Measurements from ENCODE around the gene BEAN1. TPM values are rescaled to one million over a fixed set of nuclear protein-coding genes. Genes with fewer than 3 reads are reported as not detected.

The BEAN1 gene
- total RNA-seq, 1 experiment from 2014 or later = 0.03 TPM

DNA sequence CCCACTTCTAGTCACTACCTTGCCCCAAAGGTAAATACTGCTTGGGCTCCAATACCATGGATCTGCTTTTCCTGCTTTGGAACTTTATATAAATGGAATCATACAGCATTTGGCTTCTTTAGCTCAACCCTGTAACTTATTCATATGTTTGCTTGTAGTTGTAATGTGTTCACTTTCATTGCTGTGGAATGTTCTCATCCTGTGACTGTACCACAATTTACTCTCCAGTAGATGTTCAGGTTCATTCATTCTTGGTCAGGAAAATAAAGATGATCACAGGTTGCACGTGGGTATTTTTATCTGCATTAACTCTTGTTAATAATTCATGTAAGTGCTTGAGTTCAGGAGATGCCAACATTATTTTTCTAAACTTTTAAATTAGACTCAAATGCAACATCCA is 6.7 kb upstream of the BEAN1 start:
- Histone ChIP-seq H3K27me3 (ENCODE audit: control insufficient read depth, insufficient read depth, low read length) (peaks cover 23% of the 10 kb centered on the region), H3K4me3 (ENCODE audit: insufficient read depth, low read depth, low read length) (no peak overlapping the region), H3K36me3 (replicated peaks; ENCODE audit: control insufficient read depth, insufficient read depth, low read length) (no peaks in the 10 kb centered on the region)
- no peak for DNase-seq

DNA sequence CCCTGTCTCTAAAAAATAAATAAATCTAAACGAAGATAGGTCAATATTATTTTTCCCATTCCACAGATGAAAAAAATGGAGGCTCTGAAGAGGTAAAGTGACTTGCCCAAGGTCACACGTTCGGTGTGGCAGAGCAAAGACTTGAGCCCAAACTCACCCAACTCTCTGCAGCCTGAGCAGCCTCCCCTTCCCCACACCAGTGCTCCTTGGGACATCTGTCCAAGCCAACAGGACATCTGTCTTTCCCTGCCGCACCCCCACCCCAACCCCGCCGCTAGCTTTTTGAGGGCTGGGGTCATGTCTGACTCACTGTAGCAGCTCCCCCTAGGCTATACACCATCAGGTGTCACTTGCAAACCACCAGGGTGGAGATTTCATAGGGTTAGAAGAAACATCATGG is 5.2 kb upstream of the BEAN1 start:
- Histone ChIP-seq H3K27me3 (ENCODE audit: control insufficient read depth, insufficient read depth, low read length) (peaks cover 36% of the 10 kb centered on the region), H3K36me3 (replicated peaks; ENCODE audit: control insufficient read depth, insufficient read depth, low read length) (no peaks in the 10 kb centered on the region), H3K4me3 (ENCODE audit: insufficient read depth, low read depth, low read length) (no peak overlapping the region)
- no peak for DNase-seq

GRCh38 chr16:66422366-66422765 is 4.7 kb upstream of the BEAN1 start:
- Histone ChIP-seq H3K4me3 (ENCODE audit: insufficient read depth, low read depth, low read length) (no peak overlapping the region), H3K27me3 (ENCODE audit: control insufficient read depth, insufficient read depth, low read length) (peaks cover 39% of the 10 kb centered on the region), H3K36me3 (replicated peaks; ENCODE audit: control insufficient read depth, insufficient read depth, low read length) (no peaks in the 10 kb centered on the region)
- no peak for DNase-seq

GRCh38 chr16:66423177-66423576 is 3.9 kb upstream of the BEAN1 start:
- peaks cover 47% of the 10 kb centered on the region for H3K27me3 ChIP-seq (ENCODE audit: control insufficient read depth, insufficient read depth, low read length)
- DNase-seq = no peak

DNA sequence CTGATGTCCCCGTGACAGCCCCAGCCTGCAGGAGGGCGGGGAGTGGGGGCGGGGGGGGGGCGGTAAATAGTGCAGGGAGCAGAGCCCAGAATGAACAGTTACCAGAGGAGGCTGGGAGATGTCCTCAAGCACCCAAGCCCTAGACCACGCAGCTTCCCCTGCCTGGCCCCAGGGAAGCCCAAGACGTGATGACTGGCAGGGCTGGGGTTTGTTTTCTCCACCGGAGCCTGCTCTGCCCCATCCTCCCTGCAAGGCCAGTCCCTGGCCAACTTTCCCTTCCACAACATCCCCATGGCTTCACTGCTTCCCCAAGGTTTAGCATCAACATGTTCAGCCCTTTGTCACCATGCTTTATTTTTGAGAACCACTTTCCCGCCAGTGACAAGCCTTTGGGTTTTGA is 1.4 kb upstream of the BEAN1 start:
- Histone ChIP-seq H3K36me3 (replicated peaks; ENCODE audit: control insufficient read depth, insufficient read depth, low read length) (no peaks in the 10 kb centered on the region), H3K4me3 (ENCODE audit: insufficient read depth, low read depth, low read length) (no peak overlapping the region), H3K27me3 (ENCODE audit: control insufficient read depth, insufficient read depth, low read length) (peaks cover 72% of the 10 kb centered on the region)
- DNase-seq = peak; percentile 69

More at GRCh38 chr16:66423177-66423576, 3.9 kb upstream of the BEAN1 start:
- Histone ChIP-seq H3K36me3 (replicated peaks; ENCODE audit: control insufficient read depth, insufficient read depth, low read length) (no peaks in the 10 kb centered on the region), H3K4me3 (ENCODE audit: insufficient read depth, low read depth, low read length) (no peak overlapping the region)

DNA sequence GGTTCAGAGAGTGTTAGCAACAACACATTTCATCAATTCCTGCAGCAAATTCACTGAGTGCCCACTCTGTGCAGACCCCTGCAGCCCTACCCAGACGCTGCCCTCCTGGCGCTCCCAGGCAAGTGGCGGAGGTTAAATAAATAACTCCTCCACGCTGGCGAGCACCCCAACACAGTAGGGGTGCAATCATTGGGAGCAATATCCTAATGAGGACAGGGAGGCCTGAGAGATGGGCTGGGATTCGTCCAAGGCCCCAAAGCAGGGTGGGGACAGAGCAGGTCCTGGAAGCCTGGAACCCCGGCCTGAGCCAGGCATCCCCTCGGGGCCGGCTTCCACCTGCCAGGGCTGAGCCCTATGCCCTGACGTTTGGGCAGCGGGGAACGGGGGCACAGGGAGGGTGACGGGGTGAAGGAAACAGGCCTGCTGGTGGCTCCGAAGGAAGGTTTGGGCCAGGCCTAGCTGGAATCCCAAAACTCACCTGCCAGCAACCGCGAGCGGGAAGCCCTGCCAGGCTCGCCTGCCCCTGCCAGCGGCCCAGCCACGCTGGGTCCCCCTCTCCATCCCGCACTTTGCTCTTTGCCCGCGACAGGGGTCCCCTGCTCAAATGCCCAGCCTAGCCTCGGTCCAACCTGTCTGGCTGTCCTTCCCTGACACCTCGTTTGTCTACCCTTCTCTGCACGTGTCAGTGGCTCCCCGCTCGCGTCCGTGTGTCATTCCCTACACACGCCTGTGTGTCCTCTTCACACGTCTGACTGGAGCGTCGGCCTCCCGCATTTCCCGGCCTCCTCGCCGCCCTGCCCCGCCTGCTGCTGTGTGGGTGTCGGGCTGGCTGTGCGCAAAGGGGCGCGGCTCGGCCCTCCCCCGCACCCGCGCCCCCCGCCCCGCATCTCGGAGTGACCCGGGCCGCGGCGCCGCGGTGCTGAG is 721 bp upstream of the BEAN1 start:
- Histone ChIP-seq H3K36me3 (replicated peaks; ENCODE audit: control insufficient read depth, insufficient read depth, low read length) (no peaks in the 10 kb centered on the region), H3K4me3 (ENCODE audit: insufficient read depth, low read depth, low read length) (peak overlapping the region; percentile 26), H3K27me3 (ENCODE audit: control insufficient read depth, insufficient read depth, low read length) (peaks cover 73% of the 10 kb centered on the region)
- peak; percentile 77 for DNase-seq

- Histone ChIP-seq H3K27me3 (ENCODE audit: control insufficient read depth, insufficient read depth, low read length) (peaks cover 72% of the 10 kb centered on the region), H3K4me3 (ENCODE audit: insufficient read depth, low read depth, low read length) (peak overlapping the region; percentile 44), H3K36me3 (replicated peaks; ENCODE audit: control insufficient read depth, insufficient read depth, low read length) (no peaks in the 10 kb centered on the region)
- peak; percentile 81 for DNase-seq
These were observed 981 bp downstream of the BEAN1 start for GRCh38 chr16:66427871-66428681.

GRCh38 chr16:66428682-66429251 is 1.7 kb downstream of the BEAN1 start:
- H3K36me3 ChIP-seq (replicated peaks; ENCODE audit: control insufficient read depth, insufficient read depth, low read length) = no peaks in the 10 kb centered on the region
- peak; percentile 76 for DNase-seq
- peaks cover 67% of the 10 kb centered on the region for H3K27me3 ChIP-seq (ENCODE audit: control insufficient read depth, insufficient read depth, low read length)
- H3K4me3 ChIP-seq (ENCODE audit: insufficient read depth, low read depth, low read length) = no peak overlapping the region

DNA sequence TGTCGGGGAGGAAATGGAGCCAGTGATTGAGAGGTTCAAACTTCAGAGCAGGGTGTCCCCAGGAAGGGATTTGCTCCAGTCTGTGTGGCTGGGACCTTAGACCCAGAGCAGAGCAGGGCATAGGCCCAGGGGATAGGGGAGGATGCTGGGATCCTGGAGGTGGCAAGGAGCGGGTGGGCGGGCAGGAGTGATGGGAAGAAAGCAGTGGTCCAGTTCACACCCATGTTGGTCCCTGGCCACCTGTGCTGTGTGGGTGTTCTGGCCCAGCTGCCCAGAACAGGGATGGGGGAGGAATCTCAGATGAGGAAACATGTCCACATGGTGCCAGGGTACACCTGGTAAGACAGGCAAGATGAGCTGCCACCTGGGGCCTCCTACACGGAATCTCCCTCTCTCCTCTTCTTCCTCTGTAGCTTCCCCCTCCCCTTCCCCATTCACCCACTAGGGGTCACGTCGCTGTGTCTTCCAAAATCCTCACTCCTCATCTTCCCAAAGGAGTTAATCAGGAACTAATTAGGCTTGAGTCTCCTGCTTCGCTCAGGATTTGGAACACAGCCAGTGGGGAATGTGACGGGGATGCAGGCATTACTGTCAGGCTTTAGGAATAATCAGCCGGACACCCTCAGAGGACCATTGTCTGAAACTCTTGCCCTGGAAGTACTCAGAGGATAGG is 2.3 kb downstream of the BEAN1 start:
- no peak overlapping the region for H3K4me3 ChIP-seq (ENCODE audit: insufficient read depth, low read depth, low read length)
- peak; percentile 68 for DNase-seq
- peaks cover 60% of the 10 kb centered on the region for H3K27me3 ChIP-seq (ENCODE audit: control insufficient read depth, insufficient read depth, low read length)
- H3K36me3 ChIP-seq (replicated peaks; ENCODE audit: control insufficient read depth, insufficient read depth, low read length) = no peaks in the 10 kb centered on the region

GRCh38 chr16:66430214-66430613 is 3.1 kb downstream of the BEAN1 start:
- Histone ChIP-seq H3K27me3 (ENCODE audit: control insufficient read depth, insufficient read depth, low read length) (peaks cover 52% of the 10 kb centered on the region), H3K4me3 (ENCODE audit: insufficient read depth, low read depth, low read length) (no peak overlapping the region), H3K36me3 (replicated peaks; ENCODE audit: control insufficient read depth, insufficient read depth, low read length) (no peaks in the 10 kb centered on the region)
- no peak for DNase-seq

- DNase-seq = no peak
- Histone ChIP-seq H3K27me3 (ENCODE audit: control insufficient read depth, insufficient read depth, low read length) (peaks cover 37% of the 10 kb centered on the region), H3K4me3 (ENCODE audit: insufficient read depth, low read depth, low read length) (no peak overlapping the region), H3K36me3 (replicated peaks; ENCODE audit: control insufficient read depth, insufficient read depth, low read length) (no peaks in the 10 kb centered on the region)
These were observed 4.7 kb downstream of the BEAN1 start for GRCh38 chr16:66431760-66432159.

GRCh38 chr16:66432429-66432828 is 5.3 kb downstream of the BEAN1 start:
- DNase-seq = no peak
- Histone ChIP-seq H3K27me3 (ENCODE audit: control insufficient read depth, insufficient read depth, low read length) (peaks cover 33% of the 10 kb centered on the region), H3K36me3 (replicated peaks; ENCODE audit: control insufficient read depth, insufficient read depth, low read length) (no peaks in the 10 kb centered on the region), H3K4me3 (ENCODE audit: insufficient read depth, low read depth, low read length) (no peak overlapping the region)

DNA sequence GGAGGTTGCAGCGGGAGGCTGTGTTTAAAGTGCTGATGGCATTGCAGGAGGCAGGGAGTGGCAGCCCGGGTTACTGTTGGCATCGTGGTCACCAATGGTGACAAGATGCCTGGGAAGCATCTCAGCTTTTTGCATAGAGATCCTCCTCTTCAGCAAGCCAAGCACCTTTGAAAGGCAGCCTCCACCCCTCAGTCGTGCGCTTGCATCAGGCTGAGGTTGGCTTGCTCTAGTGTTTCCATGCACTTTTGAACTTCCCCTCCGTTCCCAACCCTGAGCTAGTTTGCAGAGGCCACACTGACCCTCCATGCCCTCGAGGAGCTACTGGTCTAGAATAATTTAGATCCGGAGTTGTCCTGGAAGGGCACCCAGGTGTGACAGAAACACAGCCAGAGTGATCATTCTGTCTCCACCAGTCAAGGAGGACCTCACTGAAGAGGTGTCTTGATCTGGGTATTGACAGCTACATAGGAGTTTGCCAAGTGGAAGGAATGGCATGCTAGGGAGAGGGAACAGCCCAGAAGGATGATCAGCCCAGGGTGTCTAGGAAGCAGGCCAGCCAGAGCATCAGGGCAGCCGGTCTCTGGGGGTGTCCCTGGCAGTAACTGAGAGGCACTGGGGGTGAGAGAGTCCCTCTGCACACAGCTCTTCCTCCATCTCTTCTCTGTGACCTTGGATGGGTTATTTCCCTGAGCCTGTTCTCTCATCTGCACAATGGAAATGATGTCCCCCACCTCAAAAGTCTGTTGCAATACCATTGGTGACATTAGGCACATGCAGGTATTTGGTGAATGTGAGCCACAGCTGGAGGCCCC is 7.7 kb downstream of the BEAN1 start:
- H3K36me3 ChIP-seq (replicated peaks; ENCODE audit: control insufficient read depth, insufficient read depth, low read length) = no peaks in the 10 kb centered on the region
- DNase-seq = peak; percentile 60
- peaks cover 9% of the 10 kb centered on the region for H3K27me3 ChIP-seq (ENCODE audit: control insufficient read depth, insufficient read depth, low read length)
- H3K4me3 ChIP-seq (ENCODE audit: insufficient read depth, low read depth, low read length) = no peak overlapping the region

Data from H7 (cell line).